Neutrophil (primary cell): Measurements from ENCODE around the gene SAA2.

Experiments
- H3K27ac ChIP-seq: fragments of 200-600 bp; sonication (generic); 2 replicates; pipeline ENCODE4 v1.5.1; 2016; ENCODE audit warnings: mild to moderate bottlenecking, moderate library complexity
- H3K27me3 ChIP-seq: fragments of 200-600 bp; sonication (generic); 2 replicates; pipeline ENCODE4 v1.6.0; 2016; ENCODE audit warnings: mild to moderate bottlenecking
- H3K36me3 ChIP-seq: fragments of 200-600 bp; sonication (generic); 2 replicates; pipeline ENCODE4 v1.5.1; 2017
- H3K4me1 ChIP-seq, 2 experiments: fragments of 200-600 bp in 1 of 2; sonication (generic) in 1 of 2; 1 replicate in 1 of 2; 2 replicates in 1 of 2; pipeline versions ENCODE4 v1.5.1 to v1.6.1; 2013 to 2016; ENCODE audit warnings: low read depth in 1 of 2, low read length in 1 of 2, mild to moderate bottlenecking in 1 of 2, moderate library complexity in 1 of 2; ENCODE audit not compliant: control insufficient read depth in 1 of 2, insufficient read depth in 1 of 2
- H3K4me3 ChIP-seq, 2 experiments: fragments of 200-600 bp in 1 of 2; sonication (generic) in 1 of 2; 1 replicate in 1 of 2; 2 replicates in 1 of 2; pipeline ENCODE4 v1.5.1; 2013 to 2016; ENCODE audit warnings: low read depth in 1 of 2, low read length in 1 of 2, mild to moderate bottlenecking in 1 of 2, moderate library complexity in 1 of 2
- H3K9me3 ChIP-seq: fragments of 200-600 bp; sonication (generic); 2 replicates; pipeline ENCODE4 v1.5.1; 2016
- TF ChIP-seq, protein P1 (sequence below): fragments of 200-600 bp; sonication (generic); IDR thresholded peaks from 2 replicates; pipeline ENCODE4 v1.5.1; 2016; ENCODE audit warnings: antibody characterized with exemption

SAA2 gene

DNA sequence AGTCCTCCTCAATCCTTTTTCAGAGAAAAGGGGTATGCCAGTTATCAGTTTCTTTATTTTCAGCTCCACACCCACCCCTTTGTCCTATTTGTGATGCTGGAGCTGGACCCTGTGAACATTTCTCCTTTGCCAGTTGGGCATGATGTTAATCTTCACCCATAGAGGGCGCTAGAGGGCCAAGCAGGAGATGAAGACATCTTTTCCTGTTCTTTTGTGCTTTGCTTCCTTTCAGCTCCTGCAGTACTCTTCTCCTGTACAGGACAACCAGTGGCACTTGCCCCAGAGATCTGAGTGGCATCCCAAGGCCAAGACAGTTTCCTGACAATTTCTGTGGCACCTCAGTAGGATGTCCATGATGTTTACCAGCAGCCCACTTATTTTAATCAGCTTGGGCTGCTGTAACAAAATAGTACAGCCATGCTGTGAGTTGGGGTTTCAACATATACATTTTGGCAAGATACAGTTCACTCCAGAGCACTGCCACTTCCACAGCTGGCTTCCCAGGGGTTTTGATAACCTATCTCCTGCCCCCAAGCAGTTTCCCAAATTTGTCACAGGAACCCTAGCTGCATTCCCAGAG is 4.6 kb downstream of the SAA2 start:
- no peak overlapping the region for H3K4me3 ChIP-seq
- no peaks in the 10 kb centered on the region for H3K9me3 ChIP-seq
- H3K4me1 ChIP-seq, result no peaks in the 10 kb centered on the region
- H3K27ac ChIP-seq, result no peak overlapping the region
- TF ChIP-seq, protein P1, sequence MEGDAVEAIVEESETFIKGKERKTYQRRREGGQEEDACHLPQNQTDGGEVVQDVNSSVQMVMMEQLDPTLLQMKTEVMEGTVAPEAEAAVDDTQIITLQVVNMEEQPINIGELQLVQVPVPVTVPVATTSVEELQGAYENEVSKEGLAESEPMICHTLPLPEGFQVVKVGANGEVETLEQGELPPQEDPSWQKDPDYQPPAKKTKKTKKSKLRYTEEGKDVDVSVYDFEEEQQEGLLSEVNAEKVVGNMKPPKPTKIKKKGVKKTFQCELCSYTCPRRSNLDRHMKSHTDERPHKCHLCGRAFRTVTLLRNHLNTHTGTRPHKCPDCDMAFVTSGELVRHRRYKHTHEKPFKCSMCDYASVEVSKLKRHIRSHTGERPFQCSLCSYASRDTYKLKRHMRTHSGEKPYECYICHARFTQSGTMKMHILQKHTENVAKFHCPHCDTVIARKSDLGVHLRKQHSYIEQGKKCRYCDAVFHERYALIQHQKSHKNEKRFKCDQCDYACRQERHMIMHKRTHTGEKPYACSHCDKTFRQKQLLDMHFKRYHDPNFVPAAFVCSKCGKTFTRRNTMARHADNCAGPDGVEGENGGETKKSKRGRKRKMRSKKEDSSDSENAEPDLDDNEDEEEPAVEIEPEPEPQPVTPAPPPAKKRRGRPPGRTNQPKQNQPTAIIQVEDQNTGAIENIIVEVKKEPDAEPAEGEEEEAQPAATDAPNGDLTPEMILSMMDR, result peak; percentile 69
- H3K27me3 ChIP-seq, result peaks cover 40% of the 10 kb centered on the region
- no peaks in the 10 kb centered on the region for H3K36me3 ChIP-seq

DNA sequence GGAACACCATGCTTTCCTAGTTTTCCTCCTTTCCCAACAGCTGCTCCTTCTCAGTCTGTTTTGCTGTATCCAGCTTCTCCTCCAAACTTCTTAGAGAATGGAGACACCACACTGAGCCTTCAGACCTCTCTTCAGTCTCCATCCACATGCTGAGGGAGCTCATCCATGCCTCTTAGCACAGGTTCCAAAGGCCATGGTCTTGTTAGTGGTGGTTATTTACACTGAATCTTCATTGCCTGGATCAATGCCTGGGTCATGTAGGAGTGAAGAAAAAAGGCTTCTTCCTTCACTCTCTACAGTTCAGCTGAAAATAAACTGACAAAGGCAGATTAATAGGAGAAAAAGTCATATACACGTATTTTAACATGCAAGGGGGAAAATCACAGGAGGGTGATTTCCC is 8.8 kb downstream of the SAA2 start:
- no peaks in the 10 kb centered on the region for H3K36me3 ChIP-seq
- H3K27ac ChIP-seq, result no peak overlapping the region
- no peak overlapping the region for H3K4me3 ChIP-seq
- H3K4me1 ChIP-seq, result no peaks in the 10 kb centered on the region
- peaks cover 77% of the 10 kb centered on the region for H3K27me3 ChIP-seq
- TF ChIP-seq, protein P1, result no peak
- no peaks in the 10 kb centered on the region for H3K9me3 ChIP-seq

DNA sequence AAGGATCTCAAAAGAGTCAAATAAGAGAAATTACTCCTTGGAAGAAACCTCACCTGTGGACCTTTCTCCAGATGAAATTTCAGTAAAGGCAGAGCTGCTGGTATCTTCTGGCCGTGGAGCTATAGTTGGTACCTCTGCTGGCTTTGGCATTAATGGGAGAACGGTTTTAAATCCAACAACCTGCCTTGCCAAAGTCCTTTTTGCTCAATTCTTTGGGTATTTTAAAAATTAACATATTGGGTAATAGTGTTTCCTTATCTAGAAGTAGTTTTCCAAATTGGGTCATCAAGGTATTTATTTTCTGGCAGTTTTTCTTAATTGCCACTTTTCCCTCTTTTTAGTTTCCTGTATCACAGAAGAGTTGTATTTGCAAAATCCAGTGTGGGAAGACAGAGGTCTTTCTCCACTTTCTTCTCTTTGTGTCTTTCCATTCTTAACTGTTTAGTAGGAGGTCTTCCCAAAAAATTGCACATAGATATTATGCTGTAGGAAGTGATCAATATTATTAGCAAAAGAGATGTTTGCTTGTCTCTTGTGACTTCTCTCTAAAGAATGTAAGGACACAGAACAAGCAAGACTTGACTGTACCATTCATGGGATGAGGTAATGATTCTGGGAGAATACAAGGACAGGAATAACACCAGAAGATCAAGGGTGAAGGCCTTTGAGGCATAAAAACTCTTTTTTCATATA is 11.7 kb downstream of the SAA2 start, which contains the start of gene SAA4:
Gene SAA4 (minus strand): TSS at position 139 of the 693 bp plus-strand sequence. CDS start 876 bp downstream, outside the sequence.
- no peak within 1 kb of the TSS for H3K27ac ChIP-seq
- no peaks in the 10 kb centered on the region for H3K36me3 ChIP-seq
- H3K4me3 ChIP-seq, result no peak within 1 kb of the TSS
- no peaks in the 10 kb centered on the region for H3K9me3 ChIP-seq
- H3K27me3 ChIP-seq, result peaks cover 79% of the 10 kb centered on the region
- no peaks in the 10 kb centered on the region for H3K4me1 ChIP-seq
- TF ChIP-seq, protein P1, result no peak

DNA sequence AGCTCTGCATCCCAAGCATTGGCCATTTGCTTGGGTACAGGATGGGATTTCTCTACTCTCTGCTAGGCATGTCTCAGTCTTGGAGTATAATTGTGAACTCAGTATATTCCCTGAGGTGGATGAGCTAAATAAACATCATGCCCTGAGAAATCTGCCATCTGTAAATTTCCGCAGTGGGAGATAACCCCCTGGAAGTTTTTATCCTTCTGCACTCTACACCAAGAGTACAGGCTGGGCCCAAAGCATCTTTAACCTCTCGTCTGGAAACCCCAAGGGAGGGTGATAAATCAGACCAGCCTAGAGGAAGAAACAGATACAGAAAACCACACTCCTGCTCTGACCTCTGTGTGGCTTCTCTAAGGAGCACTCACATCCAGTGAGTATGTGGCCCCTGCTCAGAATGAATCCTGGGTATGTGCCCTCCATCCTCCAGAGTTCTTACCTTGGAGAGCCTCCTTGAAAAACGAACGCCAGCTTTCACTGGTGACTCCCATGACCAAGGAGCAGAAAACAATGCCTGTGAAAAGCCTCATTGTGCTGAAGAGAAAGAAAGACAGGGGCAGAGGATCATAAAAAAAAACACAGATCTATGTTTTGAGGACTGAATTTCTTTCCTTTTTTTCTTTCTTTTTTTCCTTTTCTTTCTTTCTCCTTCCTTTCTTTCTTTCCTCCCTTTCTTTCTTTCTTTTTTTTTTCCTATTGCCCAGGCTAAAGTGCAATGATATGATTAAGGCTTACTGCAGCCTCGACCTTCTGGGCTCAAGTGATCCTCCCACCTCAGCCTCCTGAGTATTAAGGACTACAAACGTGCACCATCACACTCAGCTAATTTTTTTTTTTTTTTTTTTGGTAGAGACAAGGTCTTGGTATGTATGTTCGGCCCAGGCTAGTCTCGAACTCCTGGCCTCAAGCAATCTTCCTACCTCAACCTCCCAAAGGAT is 12.8 kb downstream of the SAA2 start:
- Histone ChIP-seq H3K4me1 (no peaks in the 10 kb centered on the region), H3K27me3 (peaks cover 68% of the 10 kb centered on the region), H3K27ac (no peak overlapping the region), H3K36me3 (no peaks in the 10 kb centered on the region), H3K4me3 (no peak overlapping the region), H3K9me3 (no peaks in the 10 kb centered on the region)
- TF ChIP-seq, protein P1, result no peak

DNA sequence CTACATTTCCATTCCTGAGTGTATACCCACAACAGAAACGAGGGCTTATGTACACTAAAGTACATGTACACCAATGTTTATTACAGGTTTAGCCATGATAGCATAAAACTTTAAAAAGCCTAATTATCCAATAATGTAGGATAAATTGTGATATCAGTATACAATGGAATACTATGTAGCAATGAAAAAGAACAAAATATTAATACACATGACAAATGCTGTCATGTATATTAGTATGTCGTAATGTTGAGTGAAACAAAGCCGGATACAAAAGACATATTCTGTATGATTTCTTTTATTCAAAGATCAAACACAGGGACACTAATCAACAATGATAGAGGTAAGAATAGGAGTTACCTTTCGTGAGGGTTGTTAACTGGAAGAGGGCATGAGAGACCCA is 14.6 kb downstream of the SAA2 start:
- Histone ChIP-seq H3K27me3 (peaks cover 52% of the 10 kb centered on the region), H3K9me3 (no peaks in the 10 kb centered on the region), H3K27ac (no peak overlapping the region), H3K4me3 (no peak overlapping the region), H3K4me1 (no peaks in the 10 kb centered on the region), H3K36me3 (no peaks in the 10 kb centered on the region)
- TF ChIP-seq, protein P1, result no peak
